Superior temporal gyrus (tissue), 1 donor: Measurements from ENCODE around the gene MAST4.

Experiments used
- DNase-seq: peaks from one replicate; pipeline ENCODE4 v3.0.0-alpha.2; 2016; ENCODE audit errors: extremely low spot score

MAST4 gene

GRCh38 chr5:67081261-67081660 is 485.1 kb downstream of the MAST4 start:
- no peak for DNase-seq

- no peak for DNase-seq
These were observed 486.7 kb downstream of the MAST4 start for GRCh38 chr5:67082941-67083340.

- DNase-seq: no peak
These were observed 489.4 kb downstream of the MAST4 start for GRCh38 chr5:67085616-67086015.

GRCh38 chr5:67089200-67089725 is 493.1 kb downstream of the MAST4 start:
- DNase-seq: no peak

GRCh38 chr5:67090040-67090439 is 493.8 kb downstream of the MAST4 start:
- no peak for DNase-seq

- no peak for DNase-seq
These were observed 494.4 kb downstream of the MAST4 start for GRCh38 chr5:67090593-67090992.

GRCh38 chr5:67092535-67092934 is 496.3 kb downstream of the MAST4 start:
- no peak for DNase-seq

GRCh38 chr5:67093279-67093678 is 497.1 kb downstream of the MAST4 start:
- DNase-seq: no peak

GRCh38 chr5:67094476-67095300 is 498.5 kb downstream of the MAST4 start:
- no peak for DNase-seq

GRCh38 chr5:67095346-67096171 is 499.4 kb downstream of the MAST4 start:
- DNase-seq: no peak

- DNase-seq: no peak
These were observed 502.5 kb downstream of the MAST4 start for GRCh38 chr5:67098656-67099055.

GRCh38 chr5:67100301-67100700 is 504.1 kb downstream of the MAST4 start:
- no peak for DNase-seq

- DNase-seq: no peak
These were observed 506.5 kb downstream of the MAST4 start for GRCh38 chr5:67102708-67103107.

GRCh38 chr5:67104859-67105258 is 508.7 kb downstream of the MAST4 start:
- DNase-seq: no peak

GRCh38 chr5:67105270-67105669 is 509.1 kb downstream of the MAST4 start:
- DNase-seq: no peak

- no peak for DNase-seq
These were observed 510.6 kb downstream of the MAST4 start for GRCh38 chr5:67106626-67107342.

GRCh38 chr5:67111779-67112178 is 515.6 kb downstream of the MAST4 start:
- DNase-seq: no peak

- no peak for DNase-seq
These were observed 519.1 kb downstream of the MAST4 start for GRCh38 chr5:67115246-67115645.

GRCh38 chr5:67115817-67116216 is 519.6 kb downstream of the MAST4 start:
- no peak for DNase-seq

- DNase-seq: no peak
These were observed 521.9 kb downstream of the MAST4 start for GRCh38 chr5:67118050-67118620.

GRCh38 chr5:67119010-67119409 is 522.8 kb downstream of the MAST4 start:
- DNase-seq: no peak

GRCh38 chr5:67120032-67120431 is 523.8 kb downstream of the MAST4 start:
- DNase-seq: no peak
